SW 1271 (cell line): Measurements from ENCODE around the gene UPB1.
"Not testable (repeated sequence)": the region's sequence is repeated elsewhere in the genome, so short reads cannot be mapped to it uniquely, and the experiment has no call there.

ENCODE experiments used
- DNase-seq, 2 experiments: peaks; one replicate each; lab custom pipeline; 2025; lab: John Stamatoyannopoulos, UW

UPB1 gene

GRCh38 chr22:24535348-24535747 lies 40.2 kb downstream of the UPB1 start:
- DNase-seq, result no peak

- DNase-seq, result no peak
Observed at GRCh38 chr22:24536089-24536488, 41.0 kb downstream of the UPB1 start.

GRCh38 chr22:24540470-24540869 lies 45.3 kb downstream of the UPB1 start:
- DNase-seq, result no peak

- no peak for DNase-seq
Observed at GRCh38 chr22:24541681-24542515, 46.8 kb downstream of the UPB1 start.

GRCh38 chr22:24542641-24543040 lies 47.5 kb downstream of the UPB1 start:
- DNase-seq, result no peak

GRCh38 chr22:24543185-24543601 lies 48.1 kb downstream of the UPB1 start:
- no peak for DNase-seq

- no peak for DNase-seq
Observed at GRCh38 chr22:24543679-24544243, 48.6 kb downstream of the UPB1 start.

- no peak for DNase-seq
Observed at GRCh38 chr22:24548812-24549211, 53.7 kb downstream of the UPB1 start.

GRCh38 chr22:24550028-24550901 lies 55.1 kb downstream of the UPB1 start:
- no peak for DNase-seq

- no peak for DNase-seq
Observed at GRCh38 chr22:24550902-24551435, 55.8 kb downstream of the UPB1 start.

- DNase-seq, result not testable (repeated sequence)
Observed at GRCh38 chr22:24552503-24553286, 57.6 kb downstream of the UPB1 start.

- no peak for DNase-seq
Observed at GRCh38 chr22:24553597-24554312, 58.6 kb downstream of the UPB1 start.

GRCh38 chr22:24554313-24555164 lies 59.4 kb downstream of the UPB1 start, which contains the start of gene GUCD1:
Gene GUCD1, minus strand, starts transcription at chr22:24555138. Its CDS starts 147 bp downstream, at chr22:24554991.
- DNase-seq, result no peak

- DNase-seq, result peak; percentile 87 to 94
Observed at GRCh38 chr22:24555165-24556039, 60.3 kb downstream of the UPB1 start, which contains the start of gene SNRPD3. Gene SNRPD3, plus strand, starts transcription at chr22:24555999. Its CDS starts 1,676 bp downstream, at chr22:24557675.

- DNase-seq, result no peak
Observed at GRCh38 chr22:24559471-24559870, 64.3 kb downstream of the UPB1 start.

- DNase-seq, result no peak
Observed at GRCh38 chr22:24563246-24563645, 68.1 kb downstream of the UPB1 start.

- DNase-seq, result no peak
Observed at GRCh38 chr22:24564376-24565058, 69.4 kb downstream of the UPB1 start.

GRCh38 chr22:24565077-24565476 lies 69.9 kb downstream of the UPB1 start:
- DNase-seq, result no peak
